NCI-H1930 (cell line): Measurements from ENCODE around the gene ITGA3.

Source experiments
- DNase-seq, 2 experiments: peaks; one replicate each; lab custom pipeline; 2025; lab: John Stamatoyannopoulos, UW

The ITGA3 gene

GRCh38 chr17:50072130-50072529 lies 16.2 kb downstream of the ITGA3 start:
- no peak for DNase-seq

GRCh38 chr17:50072925-50073324 lies 17.0 kb downstream of the ITGA3 start:
- DNase-seq = no peak

GRCh38 chr17:50074227-50074626 lies 18.3 kb downstream of the ITGA3 start:
- no peak for DNase-seq

GRCh38 chr17:50075446-50076032 lies 19.6 kb downstream of the ITGA3 start:
- DNase-seq = no peak

- no peak for DNase-seq
Observed at GRCh38 chr17:50076221-50076590, 20.3 kb downstream of the ITGA3 start.

- no peak for DNase-seq
Observed at GRCh38 chr17:50076591-50077235, 20.8 kb downstream of the ITGA3 start.

- no peak for DNase-seq
Observed at GRCh38 chr17:50078430-50078829, 22.5 kb downstream of the ITGA3 start.

- DNase-seq = peak in 1 of 2 experiments; percentile 14
Observed at GRCh38 chr17:50079334-50080095, 23.6 kb downstream of the ITGA3 start.

GRCh38 chr17:50080096-50080480 lies 24.2 kb downstream of the ITGA3 start:
- DNase-seq = no peak

- no peak for DNase-seq
Observed at GRCh38 chr17:50080827-50081226, 24.9 kb downstream of the ITGA3 start.

GRCh38 chr17:50081757-50082156 lies 25.8 kb downstream of the ITGA3 start:
- no peak for DNase-seq

GRCh38 chr17:50087246-50087911 lies 31.5 kb downstream of the ITGA3 start:
- peak in 1 of 2 experiments; percentile 13 for DNase-seq

GRCh38 chr17:50087912-50088405 lies 32.0 kb downstream of the ITGA3 start:
- no peak for DNase-seq

GRCh38 chr17:50088952-50089825 lies 33.3 kb downstream of the ITGA3 start:
- DNase-seq = no peak

GRCh38 chr17:50090071-50090470 lies 34.2 kb downstream of the ITGA3 start:
- no peak for DNase-seq

GRCh38 chr17:50090971-50091917 lies 35.3 kb downstream of the ITGA3 start:
- DNase-seq = no peak

- DNase-seq = no peak
Observed at GRCh38 chr17:50091918-50092285, 36.0 kb downstream of the ITGA3 start.

- DNase-seq = no peak
Observed at GRCh38 chr17:50093246-50093645, 37.3 kb downstream of the ITGA3 start.

GRCh38 chr17:50093807-50094206 lies 37.9 kb downstream of the ITGA3 start:
- no peak for DNase-seq

GRCh38 chr17:50094243-50094752 lies 38.4 kb downstream of the ITGA3 start:
- DNase-seq = peak; percentile 56 to 83
